Left hindlimb (tissue), 1 donor: ENCODE results near the gene USP15.
"Not testable (repeated sequence)": the region's sequence is repeated elsewhere in the genome, so short reads cannot be mapped to it uniquely, and the experiment has no call there.

ENCODE experiments used
- DNase-seq: peaks from one replicate; pipeline ENCODE4 v3.0.0-alpha.2; 2018

The USP15 gene

GRCh38 chr12:62463252-62463651, 203.0 kb downstream of the USP15 start:
- DNase-seq: not testable (repeated sequence)
